SU-DHL-6 (cell line): ENCODE data around the gene ENKD1.

Experiments
- H2AFZ ChIP-seq: fragments of 200-600 bp; sonication (generic); 2 replicates; pipeline ENCODE4 v1.6.1; 2014; ENCODE audit warnings: low read depth, mild to moderate bottlenecking, moderate library complexity, mixed read lengths, antibody characterized with exemption, low read length; ENCODE audit not compliant: severe bottlenecking
- H3F3A ChIP-seq: fragments of 200-600 bp; shearing (Covaris generic); 2 replicates; pipeline ENCODE4 v1.6.0; 2016; ENCODE audit warnings: antibody characterized with exemption, mild to moderate bottlenecking; ENCODE audit not compliant: insufficient read depth
- H3K27ac ChIP-seq: fragments of 200-600 bp; sonication (generic); 2 replicates; pipeline ENCODE4 v1.5.1; 2016; ENCODE audit warnings: low read depth, mild to moderate bottlenecking, low read length, moderate library complexity, mixed read lengths
- H3K27me3 ChIP-seq: fragments of 200-600 bp; sonication (generic), shearing (Covaris generic); 2 replicates; pipeline ENCODE4 v1.6.0; 2014; ENCODE audit warnings: mild to moderate bottlenecking, low read length
- H3K36me3 ChIP-seq: fragments of 200-600 bp; sonication (generic); 2 replicates; pipeline ENCODE4 v1.6.1; 2014; ENCODE audit warnings: mild to moderate bottlenecking, low read length, mixed read lengths
- H3K4me2 ChIP-seq: fragments of 300-600, 200-600 bp; shearing (Covaris generic), sonication (generic); 2 replicates; pipeline ENCODE4 v1.6.0; 2014; ENCODE audit warnings: low read length, low read depth, mild to moderate bottlenecking; ENCODE audit not compliant: poor library complexity, severe bottlenecking
- H3K4me3 ChIP-seq: fragments of 200-600 bp; sonication (generic); 2 replicates; pipeline ENCODE4 v1.5.1; 2014; ENCODE audit warnings: antibody characterized with exemption, low read length, mild to moderate bottlenecking, mixed read lengths; ENCODE audit not compliant: insufficient read depth, poor library complexity, severe bottlenecking
- H3K79me2 ChIP-seq: fragments of 200-600 bp; sonication (generic); 2 replicates; pipeline ENCODE4 v1.6.1; 2014; ENCODE audit warnings: mild to moderate bottlenecking, low read length, moderate library complexity; ENCODE audit not compliant: insufficient read depth
- H3K9ac ChIP-seq: fragments of 200-600 bp; sonication (generic); 2 replicates; pipeline ENCODE4 v1.7.0; 2014; ENCODE audit warnings: mild to moderate bottlenecking, low read length
- H3K9me2 ChIP-seq: fragments of 200-600 bp; sonication (generic); replicated peaks from 2 replicates; pipeline ENCODE4 v1.6.1; 2014; ENCODE audit warnings: low read length; ENCODE audit not compliant: insufficient read depth
- H3K9me3 ChIP-seq: fragments of 200-600 bp; sonication (generic); 2 replicates; pipeline ENCODE4 v1.6.1; 2014; ENCODE audit warnings: low read length, mixed read lengths; ENCODE audit not compliant: insufficient read depth
- H4K20me1 ChIP-seq: fragments of 200-600 bp; sonication (generic); 2 replicates; pipeline ENCODE4 v1.6.1; 2014; ENCODE audit warnings: low read depth, mild to moderate bottlenecking, antibody characterized with exemption, low read length, moderate library complexity, mixed read lengths
- CTCF ChIP-seq: fragments of 200-600 bp; sonication (generic); IDR thresholded peaks from one replicate; pipeline ENCODE4 v1.5.1; 2017; ENCODE audit warnings: antibody characterized with exemption, mild to moderate bottlenecking, low read length, moderate library complexity; ENCODE audit not compliant: insufficient read depth, poor library complexity, severe bottlenecking
- EZH2phosphoT487 ChIP-seq: fragments of 200-600 bp; sonication (generic), shearing (Covaris generic); conservative IDR thresholded peaks from 2 replicates; pipeline ENCODE4 v1.6.1; 2018; ENCODE audit warnings: mild to moderate bottlenecking, antibody characterized with exemption, low read length, moderate library complexity, mixed read lengths

ENKD1 gene

GRCh38 chr16:67656344-67657016 lies 10.1 kb downstream of the ENKD1 start:
- no peak overlapping the region for H3K4me2 ChIP-seq
- TF ChIP-seq CTCF (no peak), EZH2phosphoT487 (no peak)
- H2AFZ ChIP-seq = no peak overlapping the region
- H3K9me2 ChIP-seq = no peaks in the 10 kb centered on the region
- no peaks in the 10 kb centered on the region for H4K20me1 ChIP-seq
- no peak overlapping the region for H3K27ac ChIP-seq
- no peaks in the 10 kb centered on the region for H3K27me3 ChIP-seq
- peaks cover 7% of the 10 kb centered on the region; the same call in 1 of the 2 replicates for H3F3A ChIP-seq
- no peak overlapping the region for H3K9ac ChIP-seq
- no peaks in the 10 kb centered on the region for H3K36me3 ChIP-seq
- H3K79me2 ChIP-seq = no peaks in the 10 kb centered on the region
- H3K4me3 ChIP-seq = no peak overlapping the region
- H3K9me3 ChIP-seq = no peaks in the 10 kb centered on the region

GRCh38 chr16:67655363-67655762 lies 11.2 kb downstream of the ENKD1 start:
- H3K4me2 ChIP-seq = no peak overlapping the region
- peaks cover 7% of the 10 kb centered on the region; the same call in 1 of the 2 replicates for H3F3A ChIP-seq
- H3K9me3 ChIP-seq = no peaks in the 10 kb centered on the region
- H3K27ac ChIP-seq = no peak overlapping the region
- no peak overlapping the region for H3K4me3 ChIP-seq
- no peaks in the 10 kb centered on the region for H3K9me2 ChIP-seq
- no peak overlapping the region for H3K9ac ChIP-seq
- H4K20me1 ChIP-seq = no peaks in the 10 kb centered on the region
- no peaks in the 10 kb centered on the region for H3K79me2 ChIP-seq
- no peak overlapping the region for H2AFZ ChIP-seq
- no peaks in the 10 kb centered on the region for H3K36me3 ChIP-seq
- TF ChIP-seq EZH2phosphoT487 (no peak), CTCF (no peak)
- H3K27me3 ChIP-seq = no peaks in the 10 kb centered on the region

- no peak overlapping the region for H3K4me2 ChIP-seq
- H3K27me3 ChIP-seq = no peaks in the 10 kb centered on the region
- H3K9me3 ChIP-seq = no peaks in the 10 kb centered on the region
- H2AFZ ChIP-seq = no peak overlapping the region
- no peaks in the 10 kb centered on the region for H3K79me2 ChIP-seq
- no peaks in the 10 kb centered on the region for H3K9me2 ChIP-seq
- TF ChIP-seq EZH2phosphoT487 (no peak), CTCF (no peak)
- no peaks in the 10 kb centered on the region for H3K36me3 ChIP-seq
- no peak overlapping the region for H3K4me3 ChIP-seq
- H3K27ac ChIP-seq = no peak overlapping the region
- H3F3A ChIP-seq = peaks cover 7% of the 10 kb centered on the region; the same call in 1 of the 2 replicates
- no peaks in the 10 kb centered on the region for H4K20me1 ChIP-seq
- no peak overlapping the region for H3K9ac ChIP-seq
Measured at GRCh38 chr16:67654403-67654911, 12.1 kb downstream of the ENKD1 start.
